LoVo (cell line): ENCODE data around the gene TMEM121.
"Not testable (repeated sequence)": the region's sequence is repeated elsewhere in the genome, so short reads cannot be mapped to it uniquely, and the experiment has no call there.

ENCODE experiments used
- DNase-seq: peaks from one replicate; pipeline ENCODE4 v3.0.0-alpha.2; 2016; ENCODE audit warnings: low spot score

The TMEM121 gene

GRCh38 chr14:105547072-105547471 lies 20.7 kb downstream of the TMEM121 start:
- DNase-seq = not testable (repeated sequence)

- DNase-seq = no peak
Observed at GRCh38 chr14:105547741-105548169, 21.4 kb downstream of the TMEM121 start.

- no peak for DNase-seq
Observed at GRCh38 chr14:105549481-105549880, 23.1 kb downstream of the TMEM121 start.

DNA sequence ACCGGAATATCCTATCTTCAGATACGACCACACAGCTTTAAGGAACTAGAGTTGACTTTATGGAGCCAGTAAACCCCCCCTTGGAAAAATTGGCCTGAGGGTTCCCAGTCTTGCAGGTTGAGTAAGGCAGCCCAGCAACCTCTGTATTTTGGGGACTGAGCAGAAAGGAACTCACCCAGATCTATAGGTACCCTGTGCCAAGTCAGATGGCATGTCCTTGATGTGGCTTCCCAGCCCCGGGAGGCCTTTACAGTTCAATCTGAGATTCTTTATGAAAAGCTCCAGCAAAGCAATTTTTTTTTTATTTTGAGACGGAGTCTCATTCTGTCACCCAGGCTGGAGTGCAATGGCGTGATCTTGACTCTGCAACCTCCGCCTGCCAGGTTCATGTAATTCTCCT lies 27.6 kb downstream of the TMEM121 start:
- DNase-seq = no peak

GRCh38 chr14:105554523-105554922 lies 28.1 kb downstream of the TMEM121 start:
- DNase-seq = no peak

- not testable (repeated sequence) for DNase-seq
Observed at GRCh38 chr14:105557671-105558070, 31.3 kb downstream of the TMEM121 start.

DNA sequence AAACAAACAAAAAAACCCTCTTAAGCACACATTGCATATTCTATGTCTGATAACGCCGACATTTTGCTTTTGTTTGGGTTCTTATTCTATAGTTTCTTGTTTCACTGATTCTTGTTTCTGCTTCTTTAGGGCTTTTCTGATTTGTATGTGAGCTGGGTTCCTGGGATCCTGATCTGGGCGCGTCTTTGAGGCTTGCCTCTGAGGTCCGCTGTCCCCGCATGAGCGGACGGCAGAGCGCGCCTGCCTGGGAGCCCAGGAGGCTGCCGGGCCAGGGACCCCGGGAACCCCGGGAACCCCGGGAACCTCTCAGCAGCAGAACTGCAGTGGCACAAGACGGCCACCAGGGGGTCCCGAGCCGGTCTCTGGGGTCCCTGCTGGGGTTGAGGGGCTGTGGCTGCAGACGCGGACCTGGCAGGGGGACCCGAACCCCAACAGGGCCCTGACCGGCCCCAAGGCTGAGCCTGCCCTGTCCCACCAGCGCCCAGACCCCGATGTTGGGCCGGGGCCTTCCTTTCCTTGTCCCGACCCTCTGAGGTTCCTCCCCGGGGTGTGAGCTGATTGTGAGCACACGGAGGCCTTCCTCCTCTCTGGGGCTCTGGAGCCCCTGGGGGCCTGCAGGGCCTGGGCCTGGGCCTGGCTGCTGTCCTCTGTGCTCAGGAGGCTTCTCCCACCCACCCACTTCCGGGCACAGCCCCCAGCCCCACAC lies 32.2 kb downstream of the TMEM121 start:
- DNase-seq = not testable (repeated sequence)

GRCh38 chr14:105559384-105560047 lies 33.1 kb downstream of the TMEM121 start:
- not testable (repeated sequence) for DNase-seq

- DNase-seq = not testable (repeated sequence)
Observed at GRCh38 chr14:105560048-105560669, 33.8 kb downstream of the TMEM121 start.

GRCh38 chr14:105561345-105561744 lies 35.0 kb downstream of the TMEM121 start:
- not testable (repeated sequence) for DNase-seq

DNA sequence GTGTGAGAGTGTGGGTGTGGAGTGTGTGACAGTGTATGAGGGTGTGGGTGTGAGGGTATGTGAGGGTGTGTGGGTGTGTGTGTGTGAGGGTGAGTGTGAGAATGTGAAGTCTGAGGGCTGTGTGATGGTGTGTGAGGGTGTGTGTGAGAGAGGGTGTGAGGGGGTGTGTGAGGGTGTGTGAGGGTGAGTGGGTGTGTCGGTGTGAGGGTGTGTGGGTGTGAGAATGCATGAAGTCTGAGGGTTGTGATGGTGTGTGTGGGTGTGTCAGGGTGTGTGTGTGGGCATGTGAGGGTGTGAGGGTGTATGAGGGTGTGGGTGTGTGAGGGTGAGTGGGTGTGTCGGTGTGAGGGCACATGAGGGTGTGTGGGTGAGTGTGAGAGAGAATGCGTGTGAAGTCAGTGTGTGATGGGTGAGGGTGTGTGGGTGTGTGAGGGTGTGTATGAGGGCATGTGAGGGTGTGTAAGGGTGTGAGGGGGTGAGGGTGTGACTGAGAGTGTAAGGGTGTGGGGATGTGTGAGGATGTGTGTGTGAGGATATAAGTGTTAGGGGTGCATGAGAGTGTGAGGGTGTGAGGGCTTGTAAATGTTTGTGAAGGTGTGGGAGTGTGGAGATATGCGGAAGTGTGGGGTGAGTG lies 36.4 kb downstream of the TMEM121 start:
- DNase-seq = no peak

DNA sequence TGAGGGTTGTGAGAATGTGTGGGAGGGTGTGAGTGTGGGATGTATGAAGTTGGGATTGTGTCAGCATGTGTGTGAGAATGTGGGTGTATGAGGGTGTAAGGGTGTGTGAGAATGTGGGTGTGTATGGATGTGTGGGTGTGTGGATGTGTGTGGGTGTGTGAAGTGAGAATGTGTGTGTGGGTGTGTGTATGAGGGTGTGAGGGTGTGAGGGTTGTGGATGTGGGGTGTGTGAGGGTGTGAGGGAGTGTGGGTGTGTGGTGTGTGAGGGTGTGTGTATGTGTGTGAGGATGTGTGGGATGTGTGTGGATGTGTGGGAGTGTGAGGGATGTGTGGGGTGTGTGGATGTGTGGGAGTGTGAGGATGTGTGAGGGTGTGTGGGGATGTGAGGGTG lies 37.0 kb downstream of the TMEM121 start:
- DNase-seq = no peak

- DNase-seq = not testable (repeated sequence)
Observed at GRCh38 chr14:105564536-105564935, 38.2 kb downstream of the TMEM121 start.

- not testable (repeated sequence) for DNase-seq
Observed at GRCh38 chr14:105565185-105565919, 39.0 kb downstream of the TMEM121 start.

- not testable (repeated sequence) for DNase-seq
Observed at GRCh38 chr14:105566248-105567163, 40.1 kb downstream of the TMEM121 start.

DNA sequence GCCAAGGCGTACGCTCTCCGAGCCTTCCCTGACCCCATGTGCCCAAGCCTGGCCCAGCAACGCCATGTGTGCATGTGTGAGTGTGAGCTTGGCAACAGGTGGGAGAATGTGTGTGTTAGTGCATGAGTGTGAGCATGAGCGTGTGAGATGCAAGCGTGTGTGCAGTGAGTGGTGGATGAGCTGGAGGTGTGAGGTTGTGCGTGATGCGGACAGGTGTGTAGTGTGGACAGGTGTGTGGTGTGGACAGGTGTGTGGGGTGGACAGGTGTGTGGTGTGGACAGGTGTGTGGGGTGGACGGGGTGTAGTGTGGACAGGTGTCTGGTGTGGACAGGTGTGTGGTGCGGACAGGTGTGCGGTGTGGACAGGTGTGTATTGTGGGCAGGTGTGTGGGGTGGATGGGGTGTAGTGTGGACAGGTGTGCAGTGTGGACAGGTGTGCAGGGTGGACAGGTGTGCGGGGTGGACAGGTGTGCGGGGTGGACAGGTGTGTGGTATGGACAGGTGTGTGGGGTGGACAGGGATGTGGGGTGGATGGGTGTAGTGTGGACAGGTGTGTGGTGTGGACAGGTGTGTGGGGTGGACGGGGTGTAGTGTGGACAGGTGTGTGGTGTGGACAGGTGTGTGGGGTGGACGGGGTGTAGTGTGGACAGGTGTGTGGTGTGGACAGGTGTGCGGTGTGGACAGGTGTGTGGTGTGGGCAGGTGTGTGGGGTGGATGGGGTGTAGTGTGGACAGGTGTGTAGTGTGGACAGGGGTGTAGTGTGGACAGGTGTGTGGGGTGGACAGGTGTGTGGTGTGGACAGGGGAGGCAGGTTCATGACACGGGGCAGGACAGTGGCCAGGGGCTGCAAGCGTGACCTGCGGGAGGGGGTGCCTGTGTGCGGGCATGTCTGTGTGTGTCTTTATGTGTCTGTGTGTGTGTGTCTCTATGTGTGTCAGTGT lies 41.1 kb downstream of the TMEM121 start:
- not testable (repeated sequence) for DNase-seq

- not testable (repeated sequence) for DNase-seq
Observed at GRCh38 chr14:105568140-105568843, 41.9 kb downstream of the TMEM121 start.

DNA sequence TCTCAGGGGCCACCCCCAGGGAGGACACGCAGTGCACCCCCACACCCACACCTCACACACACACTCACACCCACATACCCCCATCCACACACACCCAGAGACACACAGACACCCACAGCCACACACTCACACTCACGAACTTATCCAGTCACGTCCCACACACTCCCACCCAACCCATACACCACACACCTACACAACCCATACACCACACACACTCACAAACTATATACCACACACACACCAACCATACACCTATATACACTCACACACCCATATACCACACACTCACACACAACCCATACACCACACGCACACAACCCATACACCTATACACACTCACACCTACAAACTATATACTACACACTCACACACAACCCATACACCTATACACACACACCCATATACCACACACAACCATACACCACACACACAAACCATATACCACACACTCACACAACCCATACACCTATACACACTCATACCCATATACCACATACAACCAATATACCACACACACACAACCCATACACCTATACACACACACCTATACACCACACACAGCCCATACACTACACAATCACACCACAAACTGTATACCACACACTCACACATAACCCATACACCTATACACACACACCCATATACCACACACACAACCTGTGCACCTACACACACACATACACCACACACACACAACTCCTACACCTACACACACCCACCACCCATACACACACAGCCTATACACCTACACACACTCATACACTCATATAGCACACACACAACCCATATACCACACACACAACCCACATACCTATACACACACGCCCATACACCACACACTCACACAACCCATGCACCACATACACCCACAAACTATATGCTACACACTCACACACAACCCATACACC lies 42.7 kb downstream of the TMEM121 start:
- DNase-seq = no peak
